HepG2 (cell line): ENCODE data around the gene HLA-DMB. TPM values are rescaled to one million over a fixed set of nuclear protein-coding genes. Genes with fewer than 3 reads are reported as not detected.

Experiments
- ARNT ChIP-seq: fragments of 450-650 bp; IDR thresholded peaks from 2 replicates; pipeline ENCODE4 v1.6.1; 2017
- ATF7 ChIP-seq, 2 experiments: fragments of 450-650 bp in 1 of 2; sonication (generic) in 1 of 2; formaldehyde crosslinking in 1 of 2; IDR thresholded peaks; 2 replicates each; pipeline versions ENCODE4 v1.4.0 to v1.6.1; 2016 to 2020; ENCODE audit warnings: antibody characterized with exemption in 1 of 2, mild to moderate bottlenecking in 1 of 2, missing genetic modification reagents in 1 of 2
- ATF7-NPFF ChIP-seq: sonication (generic); formaldehyde crosslinking; IDR thresholded peaks from 2 replicates; pipeline ENCODE4 v1.8.1; 2023; ENCODE audit warnings: mild to moderate bottlenecking, low read depth, missing genetic modification reagents, moderate library complexity
- BORCS8-MEF2B ChIP-seq: sonication (generic); formaldehyde crosslinking; IDR thresholded peaks from 2 replicates; pipeline ENCODE4 v1.8.0; 2022; ENCODE audit warnings: mild to moderate bottlenecking, missing genetic modification reagents
- FOSL1 ChIP-seq: sonication (generic); formaldehyde crosslinking; IDR thresholded peaks from 2 replicates; pipeline ENCODE4 v1.9.0; 2021; ENCODE audit warnings: missing genetic modification reagents, borderline replicate concordance
- GZF1 ChIP-seq: sonication (generic); formaldehyde crosslinking; IDR thresholded peaks from 2 replicates; pipeline ENCODE4 v1.5.1; 2020; ENCODE audit warnings: mild to moderate bottlenecking, missing genetic modification reagents
- HES4 ChIP-seq: sonication (generic); formaldehyde crosslinking; IDR thresholded peaks from 2 replicates; pipeline ENCODE4 v1.9.0; 2021; ENCODE audit warnings: mild to moderate bottlenecking, missing genetic modification reagents, borderline replicate concordance
- KDM6A ChIP-seq: IDR thresholded peaks from 2 replicates; pipeline ENCODE4 v1.6.1; 2016; ENCODE audit warnings: low read depth
- MXD4 ChIP-seq: IDR thresholded peaks from 2 replicates; pipeline ENCODE4 v1.6.1; 2016; ENCODE audit warnings: mild to moderate bottlenecking, missing biosample characterization, missing genetic modification reagents
- NBN ChIP-seq: fragments of 450-650 bp; conservative IDR thresholded peaks from 2 replicates; pipeline ENCODE4 v1.6.1; 2017
- NCOR1 ChIP-seq: fragments of 200-600 bp; sonication (generic); IDR thresholded peaks from 2 replicates; pipeline ENCODE4 v1.7.0; 2017; ENCODE audit warnings: antibody characterized with exemption, low read length, borderline replicate concordance
- RAD21 ChIP-seq: fragments of 450-650 bp; formaldehyde crosslinking; IDR thresholded peaks from 2 replicates; pipeline ENCODE4 v1.5.0; 2020; ENCODE audit warnings: mild to moderate bottlenecking
- RORA ChIP-seq: sonication (generic); formaldehyde crosslinking; IDR thresholded peaks from 2 replicates; pipeline ENCODE4 v1.5.0; 2020; ENCODE audit warnings: mild to moderate bottlenecking, missing genetic modification reagents, moderate library complexity
- TBX3 ChIP-seq: fragments of 450-650 bp; IDR thresholded peaks from 2 replicates; pipeline ENCODE4 v1.6.1; 2017; ENCODE audit warnings: antibody characterized with exemption, mild to moderate bottlenecking, inconsistent platforms, borderline replicate concordance
- THRA ChIP-seq: sonication (generic); formaldehyde crosslinking; IDR thresholded peaks from 2 replicates; pipeline ENCODE4 v1.4.0; 2020; ENCODE audit warnings: missing genetic modification reagents, borderline replicate concordance
- ZBTB42 ChIP-seq: sonication (generic); formaldehyde crosslinking; IDR thresholded peaks from 2 replicates; pipeline ENCODE4 v1.5.0; 2020; ENCODE audit warnings: mild to moderate bottlenecking, missing genetic modification reagents
- ZKSCAN1 ChIP-seq: fragments of 150-350 bp; IDR thresholded peaks from 2 replicates; pipeline ENCODE4 v1.6.1; 2014; ENCODE audit warnings: low read length
- ZNF225 ChIP-seq: sonication (generic); formaldehyde crosslinking; IDR thresholded peaks from 2 replicates; pipeline ENCODE4 v1.4.0; 2020; ENCODE audit warnings: mild to moderate bottlenecking, missing genetic modification reagents
- ZNF780A ChIP-seq: sonication (generic); formaldehyde crosslinking; IDR thresholded peaks from 2 replicates; pipeline ENCODE4 v1.8.0; 2022; ENCODE audit warnings: mild to moderate bottlenecking, missing genetic modification reagents, moderate library complexity
- ZSCAN20 ChIP-seq: sonication (generic); formaldehyde crosslinking; IDR thresholded peaks from 2 replicates; pipeline ENCODE4 v1.4.0; 2020; ENCODE audit warnings: missing genetic modification reagents, mild to moderate bottlenecking, borderline replicate concordance
- polyA plus RNA-seq, 8 experiments: library from polyadenylated mRNA; depleted of rRNA in 3 of 8; stranded (reverse) in 7 of 8; unstranded in 1 of 8; fragments of >200 nt; fragmentation: Illumina TruSeq in 4 of 8; extraction: Trizol in 4 of 8; gene quantifications; 2 replicates each; pipeline versions ENCODE4 v1.2.1 to v1.2.3, GENCODE V29; 2011 to 2016; ENCODE audit warnings: low read depth in 4 of 8, missing spikeins in 1 of 8, mixed read lengths in 1 of 8; ENCODE audit not compliant: insufficient read depth in 1 of 8
- total RNA-seq, 5 experiments: library from RNA; depleted of rRNA; stranded (reverse); fragments of >200 nt; fragmentation: Illumina TruSeq; extraction: Trizol; gene quantifications; 2 replicates each; pipeline ENCODE4 v1.2.3, GENCODE V29; 2016; ENCODE audit warnings: low read depth in 1 of 5
- TF ChIP-seq, protein P1 (sequence below): sonication (generic); formaldehyde crosslinking; IDR thresholded peaks from 2 replicates; pipeline ENCODE4; 2020; ENCODE audit warnings: missing genetic modification reagents, mild to moderate bottlenecking, borderline replicate concordance
- TF ChIP-seq, protein P2 (sequence below): sonication (generic); formaldehyde crosslinking; IDR thresholded peaks from 2 replicates; pipeline ENCODE4 v1.8.0; 2022; ENCODE audit warnings: mild to moderate bottlenecking, missing genetic modification reagents; ENCODE audit not compliant: insufficient replicate concordance
- TF ChIP-seq, protein P3 (sequence below): sonication (generic); formaldehyde crosslinking; IDR thresholded peaks from 2 replicates; pipeline ENCODE4 v1.4.0; 2020; ENCODE audit warnings: missing genetic modification reagents

Gene HLA-DMB
- total and polyA plus RNA-seq, 2 of the 13 experiments (the other 11 are each of a cell fraction or from before 2014, with no cell fraction given) = not detected

DNA sequence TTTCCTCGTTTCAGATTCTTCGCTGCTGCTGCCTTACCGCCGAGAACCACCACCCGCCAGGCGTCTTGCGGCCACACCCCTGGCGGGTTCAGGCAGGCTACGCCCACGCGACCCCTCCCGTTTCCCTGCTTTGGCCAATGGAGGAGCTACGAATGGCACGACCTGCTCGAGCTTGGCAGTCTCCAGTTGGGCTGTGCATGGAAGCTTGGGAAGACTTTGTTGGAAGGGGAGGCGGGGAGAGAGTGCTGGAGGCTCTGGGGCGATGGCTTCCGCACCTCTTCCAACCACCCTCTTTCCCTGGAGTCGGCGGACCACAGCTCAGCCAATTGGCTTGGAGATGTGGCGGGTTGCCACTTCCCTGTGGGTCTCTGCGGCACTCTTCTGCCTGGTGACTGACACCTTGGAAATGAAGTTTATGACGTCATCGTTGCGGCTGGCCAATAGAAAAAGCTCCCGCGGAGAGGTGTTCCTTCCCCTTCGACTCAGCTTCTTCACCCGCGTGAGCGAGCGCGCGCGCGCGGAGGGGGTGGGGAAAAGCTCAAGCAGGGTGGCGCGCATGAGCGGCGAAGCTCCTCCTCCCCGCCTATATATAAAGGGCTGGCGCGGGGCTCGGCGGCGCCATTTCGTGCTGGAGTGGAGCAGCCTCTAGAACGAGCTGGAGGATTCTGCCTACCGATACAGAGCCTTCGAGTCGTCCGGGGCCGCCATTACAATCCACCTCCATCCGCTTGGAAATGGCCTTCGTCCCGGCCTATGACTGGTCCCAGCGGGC, 30.9 kb upstream of the HLA-DMB start (continued):
- TF ChIP-seq, protein P1, sequence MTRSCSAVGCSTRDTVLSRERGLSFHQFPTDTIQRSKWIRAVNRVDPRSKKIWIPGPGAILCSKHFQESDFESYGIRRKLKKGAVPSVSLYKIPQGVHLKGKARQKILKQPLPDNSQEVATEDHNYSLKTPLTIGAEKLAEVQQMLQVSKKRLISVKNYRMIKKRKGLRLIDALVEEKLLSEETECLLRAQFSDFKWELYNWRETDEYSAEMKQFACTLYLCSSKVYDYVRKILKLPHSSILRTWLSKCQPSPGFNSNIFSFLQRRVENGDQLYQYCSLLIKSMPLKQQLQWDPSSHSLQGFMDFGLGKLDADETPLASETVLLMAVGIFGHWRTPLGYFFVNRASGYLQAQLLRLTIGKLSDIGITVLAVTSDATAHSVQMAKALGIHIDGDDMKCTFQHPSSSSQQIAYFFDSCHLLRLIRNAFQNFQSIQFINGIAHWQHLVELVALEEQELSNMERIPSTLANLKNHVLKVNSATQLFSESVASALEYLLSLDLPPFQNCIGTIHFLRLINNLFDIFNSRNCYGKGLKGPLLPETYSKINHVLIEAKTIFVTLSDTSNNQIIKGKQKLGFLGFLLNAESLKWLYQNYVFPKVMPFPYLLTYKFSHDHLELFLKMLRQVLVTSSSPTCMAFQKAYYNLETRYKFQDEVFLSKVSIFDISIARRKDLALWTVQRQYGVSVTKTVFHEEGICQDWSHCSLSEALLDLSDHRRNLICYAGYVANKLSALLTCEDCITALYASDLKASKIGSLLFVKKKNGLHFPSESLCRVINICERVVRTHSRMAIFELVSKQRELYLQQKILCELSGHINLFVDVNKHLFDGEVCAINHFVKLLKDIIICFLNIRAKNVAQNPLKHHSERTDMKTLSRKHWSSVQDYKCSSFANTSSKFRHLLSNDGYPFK = peak; percentile 88
- TF ChIP-seq KDM6A (CRISPR knock-in tag) = no peak
- TF ChIP-seq GZF1 = no peak
- peak; percentile 51; the same call in 1 of the 2 replicates for TF ChIP-seq FOSL1 (CRISPR knock-in tag)
- TF ChIP-seq NBN = no peak
- TF ChIP-seq, protein P2, sequence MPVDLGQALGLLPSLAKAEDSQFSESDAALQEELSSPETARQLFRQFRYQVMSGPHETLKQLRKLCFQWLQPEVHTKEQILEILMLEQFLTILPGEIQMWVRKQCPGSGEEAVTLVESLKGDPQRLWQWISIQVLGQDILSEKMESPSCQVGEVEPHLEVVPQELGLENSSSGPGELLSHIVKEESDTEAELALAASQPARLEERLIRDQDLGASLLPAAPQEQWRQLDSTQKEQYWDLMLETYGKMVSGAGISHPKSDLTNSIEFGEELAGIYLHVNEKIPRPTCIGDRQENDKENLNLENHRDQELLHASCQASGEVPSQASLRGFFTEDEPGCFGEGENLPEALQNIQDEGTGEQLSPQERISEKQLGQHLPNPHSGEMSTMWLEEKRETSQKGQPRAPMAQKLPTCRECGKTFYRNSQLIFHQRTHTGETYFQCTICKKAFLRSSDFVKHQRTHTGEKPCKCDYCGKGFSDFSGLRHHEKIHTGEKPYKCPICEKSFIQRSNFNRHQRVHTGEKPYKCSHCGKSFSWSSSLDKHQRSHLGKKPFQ = no peak
- TF ChIP-seq RAD21 (CRISPR knock-in tag) = peak; percentile 62
- peak; percentile 12 for TF ChIP-seq THRA
- TF ChIP-seq ARNT = no peak
- TF ChIP-seq ZNF225 (CRISPR knock-in tag) = no peak; the same call in 1 of the 2 replicates
- peak; percentile 85 for TF ChIP-seq MXD4 (CRISPR knock-in tag)
- TF ChIP-seq ZBTB42 (CRISPR knock-in tag) = no peak; the same call in 1 of the 2 replicates
- no peak for TF ChIP-seq ZKSCAN1
- peak; percentile 48 for TF ChIP-seq BORCS8-MEF2B
- peak; percentile 82 for TF ChIP-seq HES4 (CRISPR knock-in tag)
- TF ChIP-seq TBX3 = peak; percentile 79; the same call in 1 of the 2 replicates
- TF ChIP-seq NCOR1 = no peak
- TF ChIP-seq ZNF780A (CRISPR knock-in tag) = no peak
- TF ChIP-seq ATF7-NPFF (CRISPR knock-in tag) = no peak
- no peak; the same call in 1 of the 2 replicates for TF ChIP-seq ZSCAN20 (CRISPR knock-in tag)
- TF ChIP-seq RORA = no peak
- peak; percentile 100 for TF ChIP-seq ATF7 (IDR thresholded peaks at IDR 0.05)
- TF ChIP-seq ATF7 (CRISPR knock-in tag; IDR thresholded peaks at IDR 0.05) = peak; percentile 99
- TF ChIP-seq, protein P3, sequence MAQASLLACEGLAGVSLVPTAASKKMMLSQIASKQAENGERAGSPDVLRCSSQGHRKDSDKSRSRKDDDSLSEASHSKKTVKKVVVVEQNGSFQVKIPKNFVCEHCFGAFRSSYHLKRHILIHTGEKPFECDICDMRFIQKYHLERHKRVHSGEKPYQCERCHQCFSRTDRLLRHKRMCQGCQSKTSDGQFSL = peak; percentile 75
